ENCODE measurements around the gene CHN2. TPM values are rescaled to one million over a fixed set of nuclear protein-coding genes. Genes with fewer than 3 reads are reported as not detected.
"Not testable (repeated sequence)": the region's sequence is repeated elsewhere in the genome, so short reads cannot be mapped to it uniquely, and the experiment has no call there.

The CHN2 gene
- total and polyA plus RNA-seq, 10 donors: 4.2 to 52.0 (median 28.5) TPM

- Histone ChIP-seq H3K27me3 (replicated peaks in 1 of 7) (no peaks in the 10 kb centered on the region), H3K27ac (no peak overlapping the region), H3K36me3 (no peaks in the 10 kb centered on the region), H3K9me3 (no peaks in the 10 kb centered on the region), H3K4me3 (no peak overlapping the region), H3K4me1 (peaks cover 0 to 27% (median 8%) of the 10 kb centered on the region in 6 donors)
- 78 to 96% (median 92%) methylated on average over 3 of the region's 3 CpGs for WGBS, 5 donors
- no peak for DNase-seq
- TF ChIP-seq POLR2AphosphoS5 (IDR thresholded peaks at IDR 0.05): no peak
- TF ChIP-seq POLR2A (IDR thresholded peaks at IDR 0.05): no peak
- TF ChIP-seq CTCF (IDR thresholded peaks at IDR 0.05 in 8 of 11, conservative IDR thresholded peaks at IDR 0.05 in 3 of 11): no peak
- intact Hi-C loops (cut with DNase I; ENCODE audit: low total_unique reads): no loop called here
These were observed 15.2 kb downstream of the CHN2 start for GRCh38 chr7:29209745-29210144.

GRCh38 chr7:29212736-29213135, 18.2 kb downstream of the CHN2 start:
- H3K4me1 ChIP-seq: peaks cover 0 to 15% (median 2%) of the 10 kb centered on the region in 6 donors
- H3K4me3 ChIP-seq; H3K36me3 ChIP-seq; intact Hi-C loops (cut with DNase I; ENCODE audit: low total_unique reads); H3K9me3 ChIP-seq; H3K27ac ChIP-seq; DNase-seq; H3K27me3 ChIP-seq (replicated peaks in 1 of 7): not testable (repeated sequence)
- WGBS, 5 donors: 88 to 98% (median 96%) methylated on average over 2 of the region's 2 CpGs

- intact Hi-C loops (cut with DNase I; ENCODE audit: low total_unique reads): no loop called here
- no peak for DNase-seq
- peaks cover 0 to 6% (median 2%) of the 10 kb centered on the region in 6 donors for H3K4me1 ChIP-seq
- H3K27ac ChIP-seq: no peak overlapping the region
- H3K9me3 ChIP-seq: no peaks in the 10 kb centered on the region
- H3K4me3 ChIP-seq: no peak overlapping the region
- H3K27me3 ChIP-seq (replicated peaks in 1 of 7): no peaks in the 10 kb centered on the region
- H3K36me3 ChIP-seq: no peaks in the 10 kb centered on the region
- 73 to 93% (median 89%) methylated on average over 5 of the region's 5 CpGs for WGBS, 5 donors
- TF ChIP-seq CTCF (IDR thresholded peaks at IDR 0.05 in 8 of 11, conservative IDR thresholded peaks at IDR 0.05 in 3 of 11) (no peak), POLR2AphosphoS5 (IDR thresholded peaks at IDR 0.05) (no peak)
These were observed 19.5 kb downstream of the CHN2 start for GRCh38 chr7:29214056-29214455.

GRCh38 chr7:29214816-29215215, 20.2 kb downstream of the CHN2 start:
- Histone ChIP-seq H3K36me3 (no peaks in the 10 kb centered on the region), H3K27me3 (replicated peaks in 1 of 7) (no peaks in the 10 kb centered on the region), H3K4me3 (no peak overlapping the region), H3K9me3 (no peaks in the 10 kb centered on the region), H3K27ac (no peak overlapping the region), H3K4me1 (peaks cover 0 to 6% (median 2%) of the 10 kb centered on the region in 6 donors)
- TF ChIP-seq CTCF (IDR thresholded peaks at IDR 0.05 in 8 of 11, conservative IDR thresholded peaks at IDR 0.05 in 3 of 11): no peak
- no peak for DNase-seq
- WGBS, 5 donors: 50 to 76% (median 61%) methylated on average over 3 of the region's 3 CpGs
- intact Hi-C loops (cut with DNase I; ENCODE audit: low total_unique reads): no loop called here

GRCh38 chr7:29216128-29216527, 21.6 kb downstream of the CHN2 start:
- H3K4me3 ChIP-seq: no peak overlapping the region
- DNase-seq: no peak
- TF ChIP-seq POLR2A (IDR thresholded peaks at IDR 0.05) (no peak), CTCF (IDR thresholded peaks at IDR 0.05 in 8 of 11, conservative IDR thresholded peaks at IDR 0.05 in 3 of 11) (no peak), POLR2AphosphoS5 (IDR thresholded peaks at IDR 0.05) (no peak)
- no peaks in the 10 kb centered on the region for H3K27me3 ChIP-seq (replicated peaks in 1 of 7)
- 54 to 82% (median 74%) methylated on average over 1 of the region's 1 CpG for WGBS, 5 donors
- intact Hi-C loops (cut with DNase I; ENCODE audit: low total_unique reads): no loop called here
- H3K36me3 ChIP-seq: no peaks in the 10 kb centered on the region
- H3K27ac ChIP-seq: no peak overlapping the region
- H3K4me1 ChIP-seq: peaks cover 0 to 6% (median 2%) of the 10 kb centered on the region in 6 donors
- peaks cover 0 to 6% (median 1%) of the 10 kb centered on the region in 8 donors for H3K9me3 ChIP-seq

All from spleen (tissue), 11 donors.